Measurements from ENCODE around the gene IL36A. TPM values are rescaled to one million over a fixed set of nuclear protein-coding genes. Genes with fewer than 3 reads are reported as not detected.

IL36A gene
- total RNA-seq, 4 donors from 2014 or later: not detected

- Histone ChIP-seq H3K27me3 (no peaks in the 10 kb centered on the region), H3K36me3 (no peaks in the 10 kb centered on the region), H3K4me3 (no peak overlapping the region), H3K9me3 (no peaks in the 10 kb centered on the region), H3K4me1 (no peaks in the 10 kb centered on the region), H3K27ac (no peak overlapping the region)
- intact Hi-C loops (cut with DNase I; ENCODE audit: low total_unique reads) (no loop called here), in situ Hi-C loops (cut with MboI; ENCODE audit: low sequenced_read_pairs in 4 of 4) (no loop called here)
- no peak for DNase-seq
- TF ChIP-seq CTCF (IDR thresholded peaks at IDR 0.05 in 4 of 5, conservative IDR thresholded peaks at IDR 0.05 in 1 of 5) (no peak), POLR2A (IDR thresholded peaks at IDR 0.05) (no peak)
- ATAC-seq: no peak
These were observed 44.9 kb upstream of the IL36A start for GRCh38 chr2:112960230-112960825.

- Histone ChIP-seq H3K27me3 (no peaks in the 10 kb centered on the region), H3K36me3 (no peaks in the 10 kb centered on the region), H3K4me1 (no peaks in the 10 kb centered on the region), H3K27ac (no peak overlapping the region), H3K4me3 (no peak overlapping the region), H3K9me3 (no peaks in the 10 kb centered on the region)
- in situ Hi-C loops (cut with MboI; ENCODE audit: low sequenced_read_pairs in 4 of 4): no loop called here
- no peak for DNase-seq
- TF ChIP-seq CTCF (IDR thresholded peaks at IDR 0.05 in 4 of 5, conservative IDR thresholded peaks at IDR 0.05 in 1 of 5) (no peak), POLR2A (IDR thresholded peaks at IDR 0.05) (no peak)
- ATAC-seq: no peak
- intact Hi-C loops (cut with DNase I; ENCODE audit: low total_unique reads): no loop called here
These were observed 42.7 kb upstream of the IL36A start for GRCh38 chr2:112962308-112963175.

- ATAC-seq: no peak
- DNase-seq: no peak
- TF ChIP-seq POLR2A (IDR thresholded peaks at IDR 0.05): no peak
- TF ChIP-seq CTCF (IDR thresholded peaks at IDR 0.05 in 4 of 5, conservative IDR thresholded peaks at IDR 0.05 in 1 of 5): no peak
- in situ Hi-C loops (cut with MboI; ENCODE audit: low sequenced_read_pairs in 4 of 4): no loop called here
- Histone ChIP-seq H3K9me3 (no peaks in the 10 kb centered on the region), H3K36me3 (no peaks in the 10 kb centered on the region), H3K27ac (no peak overlapping the region), H3K4me3 (no peak overlapping the region), H3K4me1 (no peaks in the 10 kb centered on the region), H3K27me3 (no peaks in the 10 kb centered on the region)
- intact Hi-C loops (cut with DNase I; ENCODE audit: low total_unique reads): no loop called here
These were observed 38.2 kb upstream of the IL36A start for GRCh38 chr2:112967023-112967422.

- intact Hi-C loops (cut with DNase I; ENCODE audit: low total_unique reads): no loop called here
- DNase-seq (no peak), ATAC-seq (no peak)
- Histone ChIP-seq H3K4me3 (no peak overlapping the region), H3K27ac (no peak overlapping the region), H3K9me3 (no peaks in the 10 kb centered on the region), H3K4me1 (no peaks in the 10 kb centered on the region), H3K27me3 (no peaks in the 10 kb centered on the region), H3K36me3 (no peaks in the 10 kb centered on the region)
- in situ Hi-C loops (cut with MboI; ENCODE audit: low sequenced_read_pairs in 4 of 4): no loop called here
- TF ChIP-seq POLR2A (IDR thresholded peaks at IDR 0.05) (no peak), CTCF (IDR thresholded peaks at IDR 0.05 in 4 of 5, conservative IDR thresholded peaks at IDR 0.05 in 1 of 5) (no peak)
These were observed 32.7 kb upstream of the IL36A start for GRCh38 chr2:112972423-112973086.

All from gastrocnemius medialis (tissue), 4 donors.